ENCODE results near the gene MDN1. TPM values are rescaled to one million over a fixed set of nuclear protein-coding genes. Genes with fewer than 3 reads are reported as not detected.

MDN1 gene
- total RNA-seq, 2 donors from 2014 or later = 26.2 to 53.3 TPM

- no peaks in the 10 kb centered on the region for H3K36me3 ChIP-seq
- no peaks in the 10 kb centered on the region for H3K4me1 ChIP-seq (replicated peaks)
- H3K4me3 ChIP-seq = no peak overlapping the region
- intact Hi-C loops (cut with DNase I) = no loop called here
- H3K9me3 ChIP-seq = no peaks in the 10 kb centered on the region
- TF ChIP-seq CTCF (IDR thresholded peaks at IDR 0.05) = no peak
- TF ChIP-seq POLR2AphosphoS5 (IDR thresholded peaks at IDR 0.05) = no peak
- TF ChIP-seq POLR2A (IDR thresholded peaks at IDR 0.05) = no peak
- H3K27ac ChIP-seq = no peak overlapping the region
- WGBS = 88% methylated on average over 2 of the region's 2 CpGs
- DNase-seq (ENCODE audit: low spot score) = no peak
- H3K27me3 ChIP-seq (replicated peaks; ENCODE audit: insufficient read depth) = no peaks in the 10 kb centered on the region
Measured at GRCh38 chr6:89842228-89842627, 22.6 kb upstream of the MDN1 start.

DNA sequence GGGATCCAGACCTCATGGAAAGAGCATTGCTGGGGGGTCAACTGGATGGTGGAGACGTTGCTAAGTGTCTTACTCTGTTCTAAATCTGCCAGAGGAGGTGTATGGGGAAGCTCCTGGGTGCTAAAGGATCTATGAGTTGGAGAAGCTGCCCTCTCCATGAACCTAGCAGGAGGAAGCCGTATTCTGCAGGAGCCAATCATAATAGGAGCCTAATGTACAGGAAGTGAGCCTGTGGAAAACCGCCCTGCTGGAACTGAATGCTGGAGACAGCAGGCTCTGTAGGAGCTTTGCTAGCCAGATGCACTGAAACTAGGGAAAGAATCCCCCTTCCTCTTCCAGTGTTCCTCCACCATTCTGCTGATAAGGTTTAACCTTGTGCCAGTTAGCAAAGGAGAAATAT, 20.9 kb upstream of the MDN1 start:
- intact Hi-C loops (cut with DNase I) = no loop called here
- 83% methylated on average over 3 of the region's 3 CpGs for whole genome bisulfite sequencing
- no peaks in the 10 kb centered on the region for H3K36me3 ChIP-seq
- DNase-seq (ENCODE audit: low spot score) = no peak
- no peaks in the 10 kb centered on the region for H3K4me1 ChIP-seq (replicated peaks)
- no peak overlapping the region for H3K4me3 ChIP-seq
- no peak overlapping the region for H3K27ac ChIP-seq
- no peak for TF ChIP-seq POLR2A (IDR thresholded peaks at IDR 0.05)
- no peak for TF ChIP-seq POLR2AphosphoS5 (IDR thresholded peaks at IDR 0.05)
- no peak for TF ChIP-seq CTCF (IDR thresholded peaks at IDR 0.05)
- H3K9me3 ChIP-seq = no peaks in the 10 kb centered on the region
- H3K27me3 ChIP-seq (replicated peaks; ENCODE audit: insufficient read depth) = no peaks in the 10 kb centered on the region

DNA sequence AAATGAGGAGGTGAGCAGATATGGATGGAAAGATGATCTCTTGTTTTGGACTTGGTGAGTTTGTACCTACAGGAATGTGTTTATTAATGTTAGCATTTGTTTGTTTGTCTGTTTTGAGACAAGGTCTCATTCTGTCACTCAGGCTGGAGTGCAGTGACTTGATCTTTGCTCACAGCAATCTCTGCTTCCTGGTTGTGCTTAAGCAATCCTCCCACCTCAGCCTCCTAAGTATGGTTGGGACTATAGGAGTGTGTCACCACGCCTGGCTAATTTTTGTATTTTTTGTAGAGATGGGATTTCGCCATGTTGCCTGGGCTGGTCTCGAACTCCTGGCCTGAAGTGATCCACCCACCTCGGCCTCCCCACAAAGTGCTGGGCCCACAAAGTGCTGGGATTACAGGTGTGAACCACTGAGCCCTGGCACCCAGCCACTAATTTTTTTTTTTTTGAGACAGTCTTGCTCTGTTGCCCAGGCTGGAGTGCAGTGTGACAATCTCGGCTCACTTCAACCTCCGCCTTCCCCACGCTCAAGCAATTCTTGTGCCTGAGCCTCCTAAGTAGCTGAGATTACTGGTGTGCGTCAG, 17.1 kb upstream of the MDN1 start:
- intact Hi-C loops (cut with DNase I) = no loop called here
- 96% methylated on average over 8 of the region's 8 CpGs for WGBS
- DNase-seq (ENCODE audit: low spot score) = no peak
- Histone ChIP-seq H3K9me3 (no peaks in the 10 kb centered on the region), H3K36me3 (peaks cover 0 to 10% of the 10 kb centered on the region in 2 donors), H3K27me3 (replicated peaks; ENCODE audit: insufficient read depth) (no peaks in the 10 kb centered on the region), H3K4me1 (replicated peaks) (no peaks in the 10 kb centered on the region), H3K27ac (no peak overlapping the region), H3K4me3 (no peak overlapping the region)
- TF ChIP-seq POLR2A (IDR thresholded peaks at IDR 0.05) (no peak), CTCF (IDR thresholded peaks at IDR 0.05) (no peak)

DNA sequence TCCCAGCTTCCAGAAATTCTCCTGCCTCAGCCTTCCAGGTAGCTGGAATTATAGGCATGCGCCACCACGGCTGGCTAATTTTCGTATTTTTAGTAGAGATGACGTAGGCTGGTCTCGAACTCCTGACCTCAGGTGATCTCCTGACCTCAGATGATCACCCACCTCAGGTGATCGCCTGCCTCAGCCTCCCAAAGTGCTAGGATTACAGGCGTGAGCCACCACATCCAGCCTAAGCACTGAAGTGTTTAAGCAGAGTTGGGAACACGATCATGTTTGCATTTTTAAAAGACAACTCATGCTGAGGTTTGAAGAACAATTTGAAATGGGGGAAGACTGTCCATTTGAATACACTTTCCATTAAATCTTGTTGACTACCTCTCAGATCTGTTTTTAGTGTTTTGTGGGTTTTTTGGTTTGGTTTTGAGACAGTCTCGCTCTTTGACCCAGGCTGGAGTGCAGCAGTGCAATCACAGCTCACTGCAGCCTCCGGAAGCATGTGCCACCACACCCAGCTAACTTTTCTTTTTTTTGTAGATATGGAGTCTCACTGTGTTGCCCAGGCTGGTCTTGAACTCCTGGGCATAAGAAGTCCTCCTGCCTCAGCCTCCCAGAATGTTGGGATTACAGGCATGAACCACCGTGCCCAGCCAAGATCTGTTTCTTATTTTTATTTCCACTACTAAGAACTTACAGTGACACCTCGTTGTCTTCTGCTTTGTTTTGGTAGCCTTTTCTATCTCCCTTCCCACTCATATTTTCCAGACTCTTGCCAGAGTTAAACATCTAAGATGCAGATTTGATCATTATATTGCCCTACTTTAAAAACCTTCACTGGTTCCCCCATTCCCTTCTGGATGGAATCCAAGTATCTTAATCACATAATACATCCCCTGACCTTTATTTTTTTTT, 15.5 kb upstream of the MDN1 start:
- TF ChIP-seq POLR2AphosphoS5 (IDR thresholded peaks at IDR 0.05) = no peak
- TF ChIP-seq CTCF (IDR thresholded peaks at IDR 0.05) = no peak
- no peak for TF ChIP-seq POLR2A (IDR thresholded peaks at IDR 0.05)
- no peaks in the 10 kb centered on the region for H3K9me3 ChIP-seq
- intact Hi-C loops (cut with DNase I) = no loop called here
- DNase-seq (ENCODE audit: low spot score) = no peak
- H3K36me3 ChIP-seq = peaks cover 0 to 10% of the 10 kb centered on the region in 2 donors
- no peak overlapping the region for H3K4me3 ChIP-seq
- H3K27ac ChIP-seq = no peak overlapping the region
- H3K4me1 ChIP-seq (replicated peaks) = no peaks in the 10 kb centered on the region
- H3K27me3 ChIP-seq (replicated peaks; ENCODE audit: insufficient read depth) = no peaks in the 10 kb centered on the region
- 92% methylated on average over 12 of the region's 12 CpGs for WGBS
